SU-DHL-6 (cell line): ENCODE measurements around the gene PTPRN2.

ENCODE experiments used
- H2AFZ ChIP-seq: fragments of 200-600 bp; sonication (generic); 2 replicates; pipeline ENCODE4 v1.6.1; 2014; ENCODE audit warnings: low read depth, mild to moderate bottlenecking, moderate library complexity, mixed read lengths, antibody characterized with exemption, low read length; ENCODE audit not compliant: severe bottlenecking
- H3F3A ChIP-seq: fragments of 200-600 bp; shearing (Covaris generic); 2 replicates; pipeline ENCODE4 v1.6.0; 2016; ENCODE audit warnings: antibody characterized with exemption, mild to moderate bottlenecking; ENCODE audit not compliant: insufficient read depth
- H3K27ac ChIP-seq: fragments of 200-600 bp; sonication (generic); 2 replicates; pipeline ENCODE4 v1.5.1; 2016; ENCODE audit warnings: low read depth, mild to moderate bottlenecking, low read length, moderate library complexity, mixed read lengths
- H3K27me3 ChIP-seq: fragments of 200-600 bp; sonication (generic), shearing (Covaris generic); 2 replicates; pipeline ENCODE4 v1.6.0; 2014; ENCODE audit warnings: mild to moderate bottlenecking, low read length
- H3K36me3 ChIP-seq: fragments of 200-600 bp; sonication (generic); 2 replicates; pipeline ENCODE4 v1.6.1; 2014; ENCODE audit warnings: mild to moderate bottlenecking, low read length, mixed read lengths
- H3K4me2 ChIP-seq: fragments of 300-600, 200-600 bp; shearing (Covaris generic), sonication (generic); 2 replicates; pipeline ENCODE4 v1.6.0; 2014; ENCODE audit warnings: low read length, low read depth, mild to moderate bottlenecking; ENCODE audit not compliant: poor library complexity, severe bottlenecking
- H3K4me3 ChIP-seq: fragments of 200-600 bp; sonication (generic); 2 replicates; pipeline ENCODE4 v1.5.1; 2014; ENCODE audit warnings: antibody characterized with exemption, low read length, mild to moderate bottlenecking, mixed read lengths; ENCODE audit not compliant: insufficient read depth, poor library complexity, severe bottlenecking
- H3K79me2 ChIP-seq: fragments of 200-600 bp; sonication (generic); 2 replicates; pipeline ENCODE4 v1.6.1; 2014; ENCODE audit warnings: mild to moderate bottlenecking, low read length, moderate library complexity; ENCODE audit not compliant: insufficient read depth
- H3K9ac ChIP-seq: fragments of 200-600 bp; sonication (generic); 2 replicates; pipeline ENCODE4 v1.7.0; 2014; ENCODE audit warnings: mild to moderate bottlenecking, low read length
- H3K9me2 ChIP-seq: fragments of 200-600 bp; sonication (generic); replicated peaks from 2 replicates; pipeline ENCODE4 v1.6.1; 2014; ENCODE audit warnings: low read length; ENCODE audit not compliant: insufficient read depth
- H3K9me3 ChIP-seq: fragments of 200-600 bp; sonication (generic); 2 replicates; pipeline ENCODE4 v1.6.1; 2014; ENCODE audit warnings: low read length, mixed read lengths; ENCODE audit not compliant: insufficient read depth
- H4K20me1 ChIP-seq: fragments of 200-600 bp; sonication (generic); 2 replicates; pipeline ENCODE4 v1.6.1; 2014; ENCODE audit warnings: low read depth, mild to moderate bottlenecking, antibody characterized with exemption, low read length, moderate library complexity, mixed read lengths
- EZH2phosphoT487 ChIP-seq: fragments of 200-600 bp; sonication (generic), shearing (Covaris generic); conservative IDR thresholded peaks from 2 replicates; pipeline ENCODE4 v1.6.1; 2018; ENCODE audit warnings: mild to moderate bottlenecking, antibody characterized with exemption, low read length, moderate library complexity, mixed read lengths
- TF ChIP-seq, protein P1 (sequence below): fragments of 200-600 bp; sonication (generic); IDR thresholded peaks from one replicate; pipeline ENCODE4 v1.5.1; 2017; ENCODE audit warnings: antibody characterized with exemption, mild to moderate bottlenecking, low read length, moderate library complexity; ENCODE audit not compliant: insufficient read depth, poor library complexity, severe bottlenecking

Gene PTPRN2

DNA sequence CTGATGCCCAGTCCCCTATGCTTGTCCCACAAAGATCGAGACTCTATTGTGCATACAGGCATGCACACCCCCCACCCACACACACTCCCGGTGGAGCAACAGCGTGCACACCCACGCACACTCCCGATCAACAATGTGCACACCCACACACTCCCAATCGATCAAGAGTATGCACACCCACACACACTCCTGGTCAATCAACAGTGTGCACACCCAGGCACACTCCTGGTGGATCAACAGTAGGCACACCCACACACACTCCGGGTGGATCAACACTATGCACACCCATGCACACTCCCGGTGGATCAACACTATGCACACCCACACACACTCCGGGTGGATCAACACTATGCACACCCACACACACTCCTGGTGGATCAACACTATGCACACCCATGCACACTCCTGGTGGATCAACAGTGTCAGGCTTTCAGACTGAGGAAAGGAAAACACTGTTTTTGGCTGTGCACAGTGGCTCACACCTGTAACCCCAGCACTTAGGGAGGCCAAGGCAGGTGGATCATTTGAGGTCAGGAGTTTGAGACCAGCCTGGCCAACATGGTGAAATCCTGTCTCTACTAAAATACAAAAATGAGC, 118.8 kb downstream of the PTPRN2 start:
- H2AFZ ChIP-seq: no peak overlapping the region
- no peak overlapping the region for H3K9ac ChIP-seq
- H3K27ac ChIP-seq: no peak overlapping the region
- H3K4me3 ChIP-seq: no peak overlapping the region
- H3F3A ChIP-seq: no peaks in the 10 kb centered on the region
- no peaks in the 10 kb centered on the region for H3K79me2 ChIP-seq
- no peaks in the 10 kb centered on the region for H4K20me1 ChIP-seq
- H3K9me3 ChIP-seq: no peaks in the 10 kb centered on the region
- TF ChIP-seq EZH2phosphoT487: no peak
- TF ChIP-seq, protein P1, sequence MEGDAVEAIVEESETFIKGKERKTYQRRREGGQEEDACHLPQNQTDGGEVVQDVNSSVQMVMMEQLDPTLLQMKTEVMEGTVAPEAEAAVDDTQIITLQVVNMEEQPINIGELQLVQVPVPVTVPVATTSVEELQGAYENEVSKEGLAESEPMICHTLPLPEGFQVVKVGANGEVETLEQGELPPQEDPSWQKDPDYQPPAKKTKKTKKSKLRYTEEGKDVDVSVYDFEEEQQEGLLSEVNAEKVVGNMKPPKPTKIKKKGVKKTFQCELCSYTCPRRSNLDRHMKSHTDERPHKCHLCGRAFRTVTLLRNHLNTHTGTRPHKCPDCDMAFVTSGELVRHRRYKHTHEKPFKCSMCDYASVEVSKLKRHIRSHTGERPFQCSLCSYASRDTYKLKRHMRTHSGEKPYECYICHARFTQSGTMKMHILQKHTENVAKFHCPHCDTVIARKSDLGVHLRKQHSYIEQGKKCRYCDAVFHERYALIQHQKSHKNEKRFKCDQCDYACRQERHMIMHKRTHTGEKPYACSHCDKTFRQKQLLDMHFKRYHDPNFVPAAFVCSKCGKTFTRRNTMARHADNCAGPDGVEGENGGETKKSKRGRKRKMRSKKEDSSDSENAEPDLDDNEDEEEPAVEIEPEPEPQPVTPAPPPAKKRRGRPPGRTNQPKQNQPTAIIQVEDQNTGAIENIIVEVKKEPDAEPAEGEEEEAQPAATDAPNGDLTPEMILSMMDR: no peak
- H3K36me3 ChIP-seq: no peaks in the 10 kb centered on the region
- H3K4me2 ChIP-seq: no peak overlapping the region
- H3K27me3 ChIP-seq: no peaks in the 10 kb centered on the region
- no peaks in the 10 kb centered on the region for H3K9me2 ChIP-seq

DNA sequence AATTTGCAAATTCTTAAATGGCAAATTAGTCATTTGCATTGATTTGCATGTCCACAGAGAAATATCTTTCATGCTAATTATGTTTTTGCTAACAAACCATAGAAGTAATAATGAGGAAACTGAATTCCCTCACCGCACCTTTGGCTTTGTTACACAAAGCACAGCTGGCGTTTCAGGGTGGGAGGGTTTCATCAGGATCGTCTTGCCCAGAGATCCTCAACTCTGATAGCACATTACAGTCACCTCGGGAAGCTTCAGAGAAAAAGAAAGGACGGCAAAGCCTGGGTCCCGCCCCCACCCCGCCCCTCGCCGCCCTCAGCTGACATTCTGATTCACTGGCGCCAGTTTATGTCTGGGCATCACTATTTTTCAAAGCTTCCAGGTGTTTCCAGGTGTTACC, 119.4 kb downstream of the PTPRN2 start:
- no peak for TF ChIP-seq EZH2phosphoT487
- TF ChIP-seq, protein P1: no peak
- Histone ChIP-seq H3K27me3 (no peaks in the 10 kb centered on the region), H3K9me2 (no peaks in the 10 kb centered on the region), H3K4me2 (no peak overlapping the region), H3K79me2 (no peaks in the 10 kb centered on the region), H3K27ac (no peak overlapping the region), H3F3A (no peaks in the 10 kb centered on the region), H3K9me3 (no peaks in the 10 kb centered on the region), H3K36me3 (no peaks in the 10 kb centered on the region), H2AFZ (no peak overlapping the region), H3K4me3 (no peak overlapping the region), H4K20me1 (no peaks in the 10 kb centered on the region), H3K9ac (no peak overlapping the region)

DNA sequence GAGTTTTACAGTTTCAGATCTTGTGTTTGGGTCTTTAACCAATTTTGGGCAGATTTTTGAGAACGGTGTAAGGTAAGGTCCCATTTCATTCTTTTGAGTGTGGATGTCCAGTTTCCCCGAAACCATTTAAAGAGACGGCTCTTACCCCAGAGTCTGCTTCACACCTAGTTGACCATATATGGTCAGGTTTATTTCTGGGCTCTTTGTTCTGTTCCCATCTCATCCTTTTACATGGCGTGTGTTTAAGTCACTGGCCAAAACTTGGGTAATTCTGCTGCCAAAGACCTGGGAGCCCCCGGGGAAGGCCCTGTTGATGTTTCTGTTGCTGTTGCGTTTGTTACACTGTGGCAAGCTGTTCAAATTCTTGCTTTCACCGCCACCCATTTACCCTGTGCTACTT, 120.1 kb downstream of the PTPRN2 start:
- H4K20me1 ChIP-seq: no peaks in the 10 kb centered on the region
- H3F3A ChIP-seq: no peaks in the 10 kb centered on the region
- H3K79me2 ChIP-seq: no peaks in the 10 kb centered on the region
- no peaks in the 10 kb centered on the region for H3K9me2 ChIP-seq
- H3K27me3 ChIP-seq: no peaks in the 10 kb centered on the region
- H3K9me3 ChIP-seq: no peaks in the 10 kb centered on the region
- no peak overlapping the region for H3K4me3 ChIP-seq
- no peak overlapping the region for H3K9ac ChIP-seq
- H3K4me2 ChIP-seq: no peak overlapping the region
- no peak overlapping the region for H3K27ac ChIP-seq
- TF ChIP-seq, protein P1: no peak
- TF ChIP-seq EZH2phosphoT487: no peak
- no peak overlapping the region for H2AFZ ChIP-seq
- H3K36me3 ChIP-seq: no peaks in the 10 kb centered on the region
